Endothelial cell of umbilical vein (primary cell): ENCODE data around the gene ACSM5. TPM values are rescaled to one million over a fixed set of nuclear protein-coding genes. Genes with fewer than 3 reads are reported as not detected.

Experiments
- BruUV-seq: library from RNA; stranded (reverse); fragments of 400-500 nt; replicated peaks from 2 replicates; lab custom pipeline; 2021; lab: Mats Ljungman, UMichigan
- CTCF ChIA-PET: fragments of 300-600, 350-600 bp; sonication (Branson Sonifier 250); formaldehyde crosslinking; loops from one replicate; lab custom pipeline; 2021; ENCODE audit warnings: antibody characterized with exemption, inconsistent platforms; lab: Charles Lee
- POLR2A ChIA-PET: fragments of 300-600, 350-600 bp; sonication (Branson Sonifier 250); formaldehyde crosslinking; loops from one replicate; lab custom pipeline; 2021; ENCODE audit warnings: antibody characterized with exemption, inconsistent platforms; lab: Charles Lee
- DNase-seq: peaks from one replicate; pipeline ENCODE4 v3.0.0-alpha.2; 2011; ENCODE audit warnings: low read depth, low spot score
- FAIRE-seq: peaks from 2 replicates; lab custom pipeline; 2011; peaks lifted over from hg19 to GRCh38; lab: Jason Lieb, UNC
- H2AFZ ChIP-seq: 2 replicates; pipeline ENCODE4 v1.6.0; 2012; ENCODE audit warnings: low read depth, low read length, control low read depth, inconsistent platforms
- H3K27ac ChIP-seq: 2 replicates; pipeline ENCODE4 v1.5.1; 2011; ENCODE audit warnings: low read depth, mild to moderate bottlenecking, control low read depth, low read length, moderate library complexity; ENCODE audit not compliant: insufficient read depth
- H3K27me3 ChIP-seq, 2 experiments: 2 replicates each; pipeline versions ENCODE4 v1.6.0 to v1.6.1; 2011; ENCODE audit warnings: low read length in 2 of 2, mixed read lengths in 1 of 2; ENCODE audit not compliant: control insufficient read depth in 2 of 2, insufficient read depth in 2 of 2
- H3K36me3 ChIP-seq, 2 experiments: 2 replicates in 1 of 2; 3 replicates in 1 of 2; pipeline ENCODE4 v1.5.1; 2011; ENCODE audit warnings: low read length in 2 of 2, mild to moderate bottlenecking in 1 of 2, moderate library complexity in 1 of 2; ENCODE audit not compliant: control insufficient read depth in 2 of 2, insufficient read depth in 2 of 2; ENCODE audit errors: extremely low read depth in 1 of 2
- H3K4me1 ChIP-seq: 3 replicates; pipeline ENCODE4 v1.5.1; 2011; ENCODE audit warnings: mild to moderate bottlenecking, low read length; ENCODE audit not compliant: control insufficient read depth, insufficient read depth; ENCODE audit errors: extremely low read depth
- H3K4me2 ChIP-seq: 2 replicates; pipeline ENCODE4 v1.6.1; 2011; ENCODE audit warnings: low read length, control low read depth, mixed read lengths; ENCODE audit not compliant: insufficient read depth
- H3K4me3 ChIP-seq, 3 experiments: fragments of 200-600 bp in 1 of 3; sonication (generic), shearing (Covaris generic) in 1 of 3; replicated peaks in 1 of 3; 2 replicates each; pipeline ENCODE4 v1.5.1; 2011 to 2016; ENCODE audit warnings: control low read depth in 3 of 3, low read length in 3 of 3, mild to moderate bottlenecking in 2 of 3, inconsistent platforms in 1 of 3, low read depth in 1 of 3, moderate library complexity in 1 of 3; ENCODE audit not compliant: insufficient read depth in 1 of 3
- H3K79me2 ChIP-seq: 2 replicates; pipeline ENCODE4 v1.6.0; 2012; ENCODE audit warnings: low read length, inconsistent platforms; ENCODE audit not compliant: control insufficient read depth, insufficient read depth
- H3K9ac ChIP-seq: replicated peaks from 2 replicates; pipeline ENCODE3; 2011; ENCODE audit warnings: low read length, control low read depth; ENCODE audit not compliant: insufficient read depth; ENCODE audit errors: extremely low read depth
- H3K9me1 ChIP-seq: replicated peaks from 3 replicates; pipeline ENCODE4 v1.6.0; 2011; ENCODE audit warnings: mild to moderate bottlenecking, low read length; ENCODE audit not compliant: control insufficient read depth, insufficient read depth; ENCODE audit errors: extremely low read depth
- H3K9me3 ChIP-seq: replicated peaks from 2 replicates; pipeline ENCODE4 v1.5.1; 2012; ENCODE audit warnings: low read length, inconsistent platforms; ENCODE audit not compliant: control insufficient read depth, insufficient read depth
- H4K20me1 ChIP-seq: replicated peaks from 2 replicates; pipeline ENCODE3; 2011; ENCODE audit warnings: mild to moderate bottlenecking, low read length; ENCODE audit not compliant: control insufficient read depth, insufficient read depth; ENCODE audit errors: extremely low read depth
- CTCF ChIP-seq, 2 donors: IDR thresholded peaks; 1 replicate in 1 of 2; 2 replicates in 1 of 2; pipeline ENCODE4 v1.5.1; 2011; ENCODE audit warnings: low read length in 2 of 2, mild to moderate bottlenecking in 2 of 2, moderate library complexity in 2 of 2, control low read depth in 1 of 2, inconsistent platforms in 1 of 2, low read depth in 1 of 2; ENCODE audit not compliant: insufficient read depth in 1 of 2; ENCODE audit errors: extremely low read depth in 1 of 2
- EZH2 ChIP-seq: IDR thresholded peaks from 2 replicates; pipeline ENCODE4 v1.6.1; 2012; ENCODE audit warnings: borderline replicate concordance, low read depth, mild to moderate bottlenecking, moderate library complexity, low read length, inconsistent platforms; ENCODE audit not compliant: severe bottlenecking
- FOS ChIP-seq: IDR thresholded peaks from 2 replicates; pipeline ENCODE4 v1.6.1; 2011; ENCODE audit warnings: mild to moderate bottlenecking, low read length, moderate library complexity, borderline replicate concordance; ENCODE audit not compliant: insufficient read depth
- MYC ChIP-seq: IDR thresholded peaks from one replicate; pipeline ENCODE4 v1.6.1; 2011; ENCODE audit warnings: mild to moderate bottlenecking, low read depth, low read length
- POLR2A ChIP-seq: IDR thresholded peaks from 2 replicates; pipeline ENCODE4 v1.6.1; 2012; ENCODE audit warnings: low read depth, mild to moderate bottlenecking, control low read depth, low read length
- dilution Hi-C: fragments of 300-500 bp; cut with MboI; formaldehyde crosslinking; loops from one replicate; pipeline ENCODE4 v1.15.0; 2019; ENCODE audit warnings: low sequenced_read_pairs; ENCODE audit not compliant: extremely low pct_ligation_motif_present
- intact Hi-C: fragments of 100-400 bp; cut with micrococcal nuclease; formaldehyde crosslinking; loops from one replicate; pipeline ENCODE4 v1.10.0; 2022
- polyA plus RNA-seq, 4 experiments: library from polyadenylated mRNA; depleted of rRNA in 3 of 4; stranded (reverse) in 3 of 4; unstranded in 1 of 4; fragments of >200 nt; gene quantifications; 2 replicates each; pipeline versions ENCODE4 v1.2.1 to v1.2.3, GENCODE V29; 2011 to 2012; ENCODE audit warnings: missing spikeins in 1 of 4
- total RNA-seq: library from RNA; stranded (reverse); gene quantifications from 2 replicates; pipeline ENCODE4 v1.2.3, GENCODE V29; 2021

The ACSM5 gene
- total and polyA plus RNA-seq, 2 donors (not counting 3 experiments of a cell fraction or from before 2014, with no cell fraction given), result 0.06 TPM; not detected in 1

GRCh38 chr16:20372701-20373100 lies 36.6 kb upstream of the ACSM5 start:
- Histone ChIP-seq H3K27ac (no peak overlapping the region), H3K4me1 (no peaks in the 10 kb centered on the region), H3K4me2 (no peak overlapping the region), H3K27me3 (no peaks in the 10 kb centered on the region), H3K9me3 (no peaks in the 10 kb centered on the region), H3K36me3 (no peaks in the 10 kb centered on the region), H3K4me3 (no peak overlapping the region), H4K20me1 (no peaks in the 10 kb centered on the region), H3K9me1 (no peaks in the 10 kb centered on the region), H3K79me2 (no peaks in the 10 kb centered on the region), H2AFZ (no peak overlapping the region), H3K9ac (no peak overlapping the region)
- intact Hi-C loops (no loop called here), dilution Hi-C loops (no loop called here)
- CTCF ChIA-PET, result interaction anchor here (2.2 to 3.3 kb wide), 2 partner anchors 12 to 465 kb away, joined by 12 to 23 read pairs; no protein-coding TSS in a partner anchor
- FAIRE-seq, result no peak
- no peak for DNase-seq
- POLR2A ChIA-PET, result no interaction called here
- no TSS peak for BruUV-seq
- TF ChIP-seq POLR2A (no peak), FOS (peak; percentile 29)

- ChIA-PET POLR2A (no interaction called here), CTCF (interaction anchor here (1.4 to 1.7 kb wide), 3 partner anchors 8 to 470 kb away, joined by 5 to 20 read pairs (median 6); no protein-coding TSS in a partner anchor)
- dilution Hi-C loops, result no loop called here
- intact Hi-C loops, result no loop called here
- Histone ChIP-seq H3K27ac (no peak overlapping the region), H3K4me2 (no peak overlapping the region), H3K9me3 (no peaks in the 10 kb centered on the region), H3K79me2 (no peaks in the 10 kb centered on the region), H3K36me3 (no peaks in the 10 kb centered on the region), H3K4me3 (no peak overlapping the region), H3K9me1 (no peaks in the 10 kb centered on the region), H3K9ac (no peak overlapping the region), H3K27me3 (no peaks in the 10 kb centered on the region), H2AFZ (no peak overlapping the region), H4K20me1 (no peaks in the 10 kb centered on the region), H3K4me1 (no peaks in the 10 kb centered on the region)
- BruUV-seq, result no TSS peak
- no peak for DNase-seq
- no peak for FAIRE-seq
- TF ChIP-seq MYC (no peak), EZH2 (no peak), CTCF (IDR thresholded peaks at IDR 0.05; ENCODE audit: extremely low read depth in 1 of 2, insufficient read depth in 1 of 2, low read depth in 1 of 2, low read length in 2 of 2) (no peak), FOS (no peak)
Measured at GRCh38 chr16:20377181-20377580, 32.2 kb upstream of the ACSM5 start.
